GM12874 (cell line): ENCODE data around the gene BPIFB6.

Experiments used
- TF ChIP-seq, protein P1 (sequence below): IDR thresholded peaks from 2 replicates; pipeline ENCODE4 v1.5.1; 2011; ENCODE audit warnings: low read depth, mild to moderate bottlenecking, control low read depth, low read length, moderate library complexity; ENCODE audit not compliant: insufficient read depth

BPIFB6 gene

DNA sequence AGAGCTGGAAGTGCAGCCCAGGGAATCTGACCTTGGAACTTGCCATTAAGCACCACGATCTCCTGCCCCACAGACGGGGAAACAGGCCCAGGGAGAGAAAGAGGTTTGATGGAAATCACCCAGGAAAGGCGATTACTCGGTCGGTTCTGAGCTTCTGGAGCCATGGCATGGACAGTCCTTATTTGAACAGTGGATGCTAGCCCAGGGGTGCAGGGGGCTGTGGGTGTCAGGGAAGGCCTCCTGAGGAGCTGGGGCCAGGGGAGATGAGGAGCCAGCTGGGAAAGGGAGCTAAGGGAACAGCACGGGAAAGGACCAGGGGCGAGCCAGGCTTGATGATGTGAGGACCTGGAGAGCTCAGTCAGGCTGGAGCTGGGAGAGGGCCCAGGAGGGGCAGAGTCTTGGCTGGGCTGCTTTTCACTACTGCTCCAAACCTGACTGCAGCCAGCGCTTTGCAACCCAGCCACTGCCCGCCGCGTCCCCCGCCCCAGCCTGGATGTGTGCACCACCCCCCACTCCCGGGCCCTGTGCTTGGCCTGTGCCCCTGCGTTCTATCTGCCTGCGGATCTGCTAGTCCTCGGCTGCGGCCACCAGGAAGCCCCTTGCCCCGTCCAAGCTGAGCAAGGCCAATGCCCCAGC is 45.0 kb upstream of the BPIFB6 start:
- TF ChIP-seq, protein P1, sequence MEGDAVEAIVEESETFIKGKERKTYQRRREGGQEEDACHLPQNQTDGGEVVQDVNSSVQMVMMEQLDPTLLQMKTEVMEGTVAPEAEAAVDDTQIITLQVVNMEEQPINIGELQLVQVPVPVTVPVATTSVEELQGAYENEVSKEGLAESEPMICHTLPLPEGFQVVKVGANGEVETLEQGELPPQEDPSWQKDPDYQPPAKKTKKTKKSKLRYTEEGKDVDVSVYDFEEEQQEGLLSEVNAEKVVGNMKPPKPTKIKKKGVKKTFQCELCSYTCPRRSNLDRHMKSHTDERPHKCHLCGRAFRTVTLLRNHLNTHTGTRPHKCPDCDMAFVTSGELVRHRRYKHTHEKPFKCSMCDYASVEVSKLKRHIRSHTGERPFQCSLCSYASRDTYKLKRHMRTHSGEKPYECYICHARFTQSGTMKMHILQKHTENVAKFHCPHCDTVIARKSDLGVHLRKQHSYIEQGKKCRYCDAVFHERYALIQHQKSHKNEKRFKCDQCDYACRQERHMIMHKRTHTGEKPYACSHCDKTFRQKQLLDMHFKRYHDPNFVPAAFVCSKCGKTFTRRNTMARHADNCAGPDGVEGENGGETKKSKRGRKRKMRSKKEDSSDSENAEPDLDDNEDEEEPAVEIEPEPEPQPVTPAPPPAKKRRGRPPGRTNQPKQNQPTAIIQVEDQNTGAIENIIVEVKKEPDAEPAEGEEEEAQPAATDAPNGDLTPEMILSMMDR = no peak

DNA sequence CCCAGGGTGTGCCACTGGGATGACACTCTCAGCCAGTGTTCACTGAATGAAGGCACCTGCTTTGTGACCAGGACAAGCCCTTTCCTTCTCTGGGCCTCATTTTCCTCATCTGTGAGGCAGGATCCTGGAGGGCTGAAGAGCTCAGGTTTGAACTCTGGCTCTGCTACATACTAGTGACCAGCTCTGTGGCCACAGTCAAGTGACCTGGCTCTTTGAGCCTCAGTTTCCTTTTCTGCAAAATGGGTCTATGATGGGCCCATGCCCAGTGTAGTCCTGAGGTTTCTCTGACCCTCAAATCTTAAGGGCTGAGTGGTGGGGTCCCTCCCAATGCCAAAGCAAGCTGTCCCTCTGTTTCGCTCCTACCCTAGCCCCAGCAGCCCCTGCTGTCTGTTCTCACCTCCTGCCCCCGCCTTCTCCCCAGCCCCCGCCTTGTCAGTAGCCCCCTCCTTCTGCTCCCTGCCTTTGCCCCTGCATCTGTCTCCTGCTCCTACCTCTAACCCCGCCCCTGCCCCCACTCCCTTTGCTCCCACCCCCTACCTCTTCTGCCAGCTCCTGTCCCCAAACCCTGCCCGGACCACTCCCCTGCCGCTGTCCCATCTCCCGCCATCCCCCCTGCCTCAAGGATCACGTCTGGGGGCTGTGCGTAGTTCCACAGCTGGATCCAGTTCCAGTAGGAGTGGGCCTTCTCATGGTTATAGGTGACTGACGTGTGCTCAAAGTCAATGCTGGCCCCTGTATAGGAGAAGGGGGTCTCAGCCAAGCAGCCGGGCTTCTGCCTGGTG is 44.2 kb upstream of the BPIFB6 start:
- TF ChIP-seq, protein P1 = no peak

DNA sequence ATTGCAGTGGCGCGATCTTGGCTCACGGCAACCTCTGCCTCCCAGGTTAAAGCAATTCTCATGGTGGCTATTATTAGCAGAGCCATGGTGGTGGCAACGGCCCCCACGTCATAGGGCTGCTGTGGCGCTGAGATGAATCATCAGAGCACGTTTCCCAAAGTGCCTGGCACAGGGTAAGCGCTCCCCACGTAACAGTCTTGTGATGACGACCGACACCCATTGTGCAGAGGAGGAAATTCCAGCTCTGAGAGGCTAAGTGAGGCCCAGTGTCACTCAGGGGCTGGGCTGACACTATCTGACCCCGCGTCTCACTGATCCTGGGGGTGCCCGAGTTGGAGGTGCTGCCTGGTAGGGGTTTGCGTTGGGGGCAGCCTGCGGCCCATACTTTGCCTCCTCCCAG is 43.4 kb upstream of the BPIFB6 start:
- TF ChIP-seq, protein P1 = no peak

DNA sequence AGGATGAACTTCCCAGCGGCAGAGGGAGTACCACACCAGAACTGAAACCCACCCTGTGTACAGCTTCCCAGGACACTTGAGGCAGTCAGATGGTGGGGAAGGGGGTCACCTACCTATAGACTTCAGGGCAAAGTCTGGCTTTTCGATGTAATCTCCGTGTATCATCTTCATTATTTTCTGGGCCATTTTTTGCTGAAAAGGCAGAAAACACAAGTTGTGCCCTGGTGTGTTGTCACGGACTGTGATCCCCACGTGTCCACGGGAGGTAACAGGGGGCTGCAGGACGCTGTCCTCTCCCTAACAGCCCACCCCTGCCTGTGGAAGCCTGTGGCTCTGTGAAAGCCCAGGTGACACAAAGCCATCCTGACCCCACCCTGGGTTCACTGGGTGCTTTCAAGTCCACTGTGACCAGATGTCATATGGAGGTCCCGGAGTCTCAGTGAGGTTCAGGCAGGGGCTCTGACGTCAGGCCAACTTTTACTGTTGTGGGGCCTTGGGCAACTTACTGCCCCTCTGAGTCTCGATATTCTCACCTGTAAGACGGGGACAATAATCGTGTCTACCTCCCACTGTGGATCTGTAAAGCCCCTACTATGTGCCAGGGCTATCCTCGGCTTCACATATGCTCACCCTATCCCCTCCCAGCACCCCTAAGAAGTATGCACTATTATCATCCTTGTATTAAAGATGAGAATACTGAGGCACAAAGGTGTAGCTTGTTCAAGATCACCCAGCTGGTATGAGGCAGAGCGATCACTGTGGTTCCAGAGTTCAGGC is 41.8 kb upstream of the BPIFB6 start:
- TF ChIP-seq, protein P1 = no peak

DNA sequence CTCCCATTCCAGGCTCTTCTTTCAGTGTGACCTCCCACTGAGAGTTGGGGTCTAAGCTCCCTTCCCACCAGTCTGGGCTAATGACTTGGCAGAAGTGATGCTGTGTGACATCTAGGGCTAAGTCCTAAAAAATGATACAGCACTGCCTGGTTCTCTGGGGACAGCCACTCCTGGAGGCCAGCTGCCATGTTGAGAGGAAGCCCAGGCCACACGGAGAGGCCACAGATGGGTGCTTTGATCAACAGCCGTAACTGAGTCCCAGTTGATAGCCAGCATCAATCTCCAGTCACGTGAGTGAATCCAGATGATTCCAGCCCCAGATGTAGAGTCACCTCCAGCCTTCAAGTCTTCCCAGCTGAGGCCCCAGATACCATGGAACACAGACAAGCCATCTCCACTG is 41.0 kb upstream of the BPIFB6 start:
- TF ChIP-seq, protein P1 = no peak

DNA sequence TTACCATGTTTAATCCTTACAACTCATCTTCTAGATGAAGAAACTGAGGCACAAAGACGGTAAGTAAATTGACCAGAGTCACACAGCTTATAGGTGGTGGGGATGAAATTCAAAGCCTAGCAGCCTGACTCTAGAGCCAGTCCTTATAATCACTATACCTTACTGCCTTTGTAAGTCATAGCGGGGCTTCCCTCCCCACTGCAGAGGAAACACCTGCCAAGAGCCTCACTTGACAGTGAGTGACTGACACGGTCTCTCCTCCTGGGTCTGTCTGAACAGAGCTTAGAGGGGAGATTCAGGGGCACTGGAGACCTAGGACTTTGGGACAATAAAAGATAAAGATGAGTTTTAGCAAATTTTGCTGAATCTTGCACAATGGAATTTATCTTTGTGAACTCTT is 40.1 kb upstream of the BPIFB6 start:
- TF ChIP-seq, protein P1 = no peak
